Esophagus muscularis mucosa (tissue), 4 donors: ENCODE measurements around the gene CAV1. TPM values are rescaled to one million over a fixed set of nuclear protein-coding genes. Genes with fewer than 3 reads are reported as not detected.

Source experiments
- DNase-seq: peaks from one replicate; pipeline ENCODE4 v3.0.0-alpha.2; 2017; ENCODE audit errors: extremely low spot score
- H3K27ac ChIP-seq, 4 donors: fragments of 200-600 bp; sonication (generic); replicated peaks in 1 of 4; 1 replicate in 3 of 4; 2 replicates in 1 of 4; pipeline ENCODE4 v1.5.1; 2016 to 2019; ENCODE audit warnings: mild to moderate bottlenecking in 1 of 4
- H3K27me3 ChIP-seq, 4 donors: fragments of 200-600 bp; sonication (generic); one replicate each; pipeline versions ENCODE4 v1.5.1 to v1.6.0; 2016 to 2019
- H3K36me3 ChIP-seq, 4 donors: fragments of 200-600 bp; sonication (generic); one replicate each; pipeline ENCODE4 v1.5.1; 2016 to 2019
- H3K4me1 ChIP-seq, 4 donors: fragments of 200-600 bp; sonication (generic); one replicate each; pipeline ENCODE4 v1.5.1; 2016 to 2019
- H3K4me3 ChIP-seq, 4 donors: fragments of 200-600 bp; sonication (generic); 1 replicate in 2 of 4; 2 replicates in 2 of 4; pipeline ENCODE4 v1.5.1; 2016 to 2019; ENCODE audit warnings: mild to moderate bottlenecking in 4 of 4, moderate library complexity in 1 of 4
- H3K9me3 ChIP-seq, 4 donors: fragments of 200-600 bp; sonication (generic); 1 replicate in 3 of 4; 2 replicates in 1 of 4; pipeline ENCODE4 v1.5.1; 2016 to 2019
- EP300 ChIP-seq: sonication (generic); formaldehyde crosslinking; IDR thresholded peaks from one replicate; pipeline ENCODE4 v1.6.1; 2017; ENCODE audit warnings: antibody characterized with exemption
- POLR2A ChIP-seq: fragments of 450-650 bp; IDR thresholded peaks from one replicate; pipeline ENCODE4 v1.6.1; 2017; ENCODE audit warnings: antibody characterized with exemption, moderate library complexity, mild to moderate bottlenecking, low read depth
- POLR2AphosphoS5 ChIP-seq, 2 donors: sonication (generic); formaldehyde crosslinking; IDR thresholded peaks; one replicate each; pipeline ENCODE4 v1.6.1; 2017; ENCODE audit warnings: antibody characterized with exemption in 2 of 2
- WGBS: methylation state at CpG from one replicate; pipeline ENCODE4 v1.1.5; 2018; 5-methylcytosine and 5-hydroxymethylcytosine counted together
- intact Hi-C: fragments of 100-400 bp; cut with DNase I; formaldehyde crosslinking; loops from one replicate; pipeline ENCODE4 v1.15.1; 2023
- total RNA-seq, 4 donors: library from RNA; depleted of rRNA; stranded (reverse); fragments of >200 nt; gene quantifications; one replicate each; pipeline versions ENCODE4 v1.1.0 to v1.2.1, GENCODE V29; 2016
- TF ChIP-seq, protein P1 (sequence below), 3 experiments: fragments of 200-600 bp in 2 of 3; fragments of 450-650 bp in 1 of 3; sonication (generic) in 2 of 3; IDR thresholded peaks; one replicate each; pipeline ENCODE4 v1.5.1; 2017 to 2019; ENCODE audit warnings: antibody characterized with exemption in 3 of 3, mild to moderate bottlenecking in 2 of 3, moderate library complexity in 1 of 3

The CAV1 gene
- total RNA-seq, 4 donors from 2014 or later, result 434 to 638 (median 591) TPM

DNA sequence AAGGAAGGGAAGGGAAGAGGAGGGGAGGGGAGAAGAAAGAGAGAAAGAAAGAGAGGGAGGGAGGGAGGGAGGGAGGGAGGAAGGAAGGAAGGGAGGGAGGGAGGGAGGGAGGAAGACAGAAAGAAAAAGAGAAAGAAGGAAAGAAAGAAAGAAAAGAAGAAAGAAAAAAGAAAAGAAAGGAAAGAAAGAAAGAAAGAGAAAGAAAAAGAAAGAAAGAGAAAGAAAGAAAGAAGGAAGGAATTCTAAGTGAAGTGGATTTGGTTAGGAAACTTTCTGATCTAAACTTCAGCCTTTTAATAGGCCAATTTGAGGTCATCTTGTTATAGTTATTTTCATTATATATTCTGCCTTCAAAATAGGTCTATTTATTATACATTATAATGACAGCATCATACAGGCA, 21.0 kb upstream of the CAV1 start:
- no peaks in the 10 kb centered on the region for H3K9me3 ChIP-seq
- intact Hi-C loops, result no loop called here
- no peak for DNase-seq
- TF ChIP-seq POLR2AphosphoS5 (IDR thresholded peaks at IDR 0.05), result no peak
- TF ChIP-seq EP300, result no peak
- no peak for TF ChIP-seq POLR2A
- TF ChIP-seq, protein P1, sequence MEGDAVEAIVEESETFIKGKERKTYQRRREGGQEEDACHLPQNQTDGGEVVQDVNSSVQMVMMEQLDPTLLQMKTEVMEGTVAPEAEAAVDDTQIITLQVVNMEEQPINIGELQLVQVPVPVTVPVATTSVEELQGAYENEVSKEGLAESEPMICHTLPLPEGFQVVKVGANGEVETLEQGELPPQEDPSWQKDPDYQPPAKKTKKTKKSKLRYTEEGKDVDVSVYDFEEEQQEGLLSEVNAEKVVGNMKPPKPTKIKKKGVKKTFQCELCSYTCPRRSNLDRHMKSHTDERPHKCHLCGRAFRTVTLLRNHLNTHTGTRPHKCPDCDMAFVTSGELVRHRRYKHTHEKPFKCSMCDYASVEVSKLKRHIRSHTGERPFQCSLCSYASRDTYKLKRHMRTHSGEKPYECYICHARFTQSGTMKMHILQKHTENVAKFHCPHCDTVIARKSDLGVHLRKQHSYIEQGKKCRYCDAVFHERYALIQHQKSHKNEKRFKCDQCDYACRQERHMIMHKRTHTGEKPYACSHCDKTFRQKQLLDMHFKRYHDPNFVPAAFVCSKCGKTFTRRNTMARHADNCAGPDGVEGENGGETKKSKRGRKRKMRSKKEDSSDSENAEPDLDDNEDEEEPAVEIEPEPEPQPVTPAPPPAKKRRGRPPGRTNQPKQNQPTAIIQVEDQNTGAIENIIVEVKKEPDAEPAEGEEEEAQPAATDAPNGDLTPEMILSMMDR (IDR thresholded peaks at IDR 0.05), result no peak
- no peaks in the 10 kb centered on the region for H3K27me3 ChIP-seq
- H3K27ac ChIP-seq, result peak overlapping the region; percentile 18 to 99 (median 96)
- peaks cover 48 to 69% (median 62%) of the 10 kb centered on the region in 4 donors for H3K4me1 ChIP-seq
- peaks cover 0 to 33% (median 13%) of the 10 kb centered on the region in 4 donors for H3K36me3 ChIP-seq
- H3K4me3 ChIP-seq, result no peak overlapping the region

DNA sequence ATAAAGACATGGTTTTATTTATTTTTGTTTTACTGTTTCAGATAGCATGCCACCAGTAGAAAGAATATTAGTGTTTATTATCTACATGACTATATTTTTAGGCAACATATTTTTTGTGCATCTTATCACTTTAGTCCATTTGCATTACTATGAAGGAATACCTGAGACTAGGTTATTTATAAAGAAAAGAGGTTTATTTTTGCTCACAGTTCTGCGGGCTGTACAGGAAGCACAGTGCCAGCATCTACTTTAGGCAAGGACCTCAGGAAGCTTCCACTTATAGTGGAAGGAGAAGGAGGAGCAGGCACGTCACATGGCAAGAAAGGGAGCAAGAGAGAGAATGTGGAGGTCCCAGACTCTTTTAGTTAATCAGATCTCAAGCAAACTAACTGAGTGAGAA, 19.6 kb upstream of the CAV1 start:
- TF ChIP-seq, protein P1 (IDR thresholded peaks at IDR 0.05), result no peak
- TF ChIP-seq EP300 (no peak), POLR2AphosphoS5 (IDR thresholded peaks at IDR 0.05) (no peak), POLR2A (no peak)
- Histone ChIP-seq H3K27me3 (no peaks in the 10 kb centered on the region), H3K4me1 (peaks cover 51 to 71% (median 63%) of the 10 kb centered on the region in 4 donors), H3K9me3 (no peaks in the 10 kb centered on the region), H3K36me3 (peaks cover 0 to 38% (median 13%) of the 10 kb centered on the region in 4 donors), H3K27ac (peak overlapping the region; percentile 24 to 99 (median 96)), H3K4me3 (no peak overlapping the region)
- intact Hi-C loops, result no loop called here
- WGBS, result 91% methylated on average over 2 of the region's 2 CpGs
- DNase-seq, result no peak

DNA sequence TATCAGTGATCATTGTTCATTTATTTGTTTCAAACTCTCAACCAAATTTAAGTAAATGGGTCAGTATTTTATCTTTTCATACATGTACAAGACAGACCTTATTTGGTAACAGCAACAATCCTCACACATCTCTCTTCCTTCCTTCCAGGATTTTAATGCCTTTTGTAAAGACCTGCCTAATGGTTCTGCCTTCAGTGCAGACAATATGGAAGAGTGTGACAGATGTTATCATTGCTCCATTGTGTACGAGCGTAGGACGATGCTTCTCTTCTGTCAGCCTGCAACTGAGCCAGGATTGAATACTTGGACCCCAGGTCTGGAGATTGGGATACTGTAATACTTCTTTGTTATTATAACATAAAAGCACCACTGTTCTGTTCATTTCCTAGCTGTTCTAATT, 19.0 kb upstream of the CAV1 start:
- DNase-seq, result no peak
- peak overlapping the region; percentile 24 to 99 (median 96) for H3K27ac ChIP-seq

DNA sequence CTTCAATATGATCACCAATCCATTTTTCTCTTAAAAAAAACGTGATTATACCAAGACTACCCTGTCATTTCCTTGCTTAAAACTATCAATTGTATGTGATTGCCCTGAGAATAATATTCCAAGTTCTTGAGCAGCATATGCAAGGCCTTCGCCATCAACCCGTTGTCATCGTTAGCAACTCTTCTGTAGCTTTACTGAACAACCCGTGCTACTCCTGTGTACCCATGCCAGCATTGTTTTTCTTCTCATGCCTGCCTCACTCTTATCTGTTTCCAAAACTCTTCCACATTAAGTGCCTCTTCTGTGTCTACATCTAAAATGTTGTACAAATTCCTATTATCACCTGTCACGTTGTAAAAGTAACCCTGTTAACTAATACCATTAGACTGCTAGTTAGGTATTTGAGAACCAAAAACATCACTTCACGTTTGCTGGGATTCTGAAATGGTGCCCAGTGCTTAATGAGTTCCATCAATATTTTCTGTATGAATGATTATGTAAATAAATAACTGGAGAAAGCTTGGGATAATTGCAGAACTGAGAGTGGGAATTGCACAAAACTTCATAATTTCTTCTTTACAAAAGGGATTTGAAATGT, 14.8 kb upstream of the CAV1 start:
- Histone ChIP-seq H3K36me3 (peaks cover 0 to 35% (median 13%) of the 10 kb centered on the region in 4 donors), H3K4me3 (no peak overlapping the region), H3K9me3 (no peaks in the 10 kb centered on the region), H3K27ac (peak overlapping the region; percentile 5 to 83 (median 52)), H3K4me1 (peaks cover 35 to 68% (median 51%) of the 10 kb centered on the region in 4 donors), H3K27me3 (no peaks in the 10 kb centered on the region)
- no peak for DNase-seq
- 75% methylated on average over 7 of the region's 7 CpGs for WGBS
- TF ChIP-seq POLR2A (no peak), POLR2AphosphoS5 (IDR thresholded peaks at IDR 0.05) (no peak), EP300 (no peak)
- TF ChIP-seq, protein P1 (IDR thresholded peaks at IDR 0.05), result no peak
- intact Hi-C loops, result no loop called here

More for the DNA sequence above, 19.0 kb upstream of the CAV1 start:
- Histone ChIP-seq H3K36me3 (peaks cover 0 to 38% (median 13%) of the 10 kb centered on the region in 4 donors), H3K27me3 (no peaks in the 10 kb centered on the region), H3K9me3 (no peaks in the 10 kb centered on the region), H3K4me3 (no peak overlapping the region), H3K4me1 (peaks cover 54 to 76% (median 58%) of the 10 kb centered on the region in 4 donors)
- TF ChIP-seq EP300, result no peak
- TF ChIP-seq, protein P1 (IDR thresholded peaks at IDR 0.05), result no peak
- TF ChIP-seq POLR2A, result no peak
- no peak for TF ChIP-seq POLR2AphosphoS5 (IDR thresholded peaks at IDR 0.05)
- 36% methylated on average over 3 of the region's 3 CpGs for WGBS
- intact Hi-C loops, result no loop called here
